OCI-LY1 (cell line): ENCODE data around the gene OR52E4.

Source experiments
- H2AFZ ChIP-seq: fragments of 200-600 bp; sonication (generic), shearing (Covaris generic); 2 replicates; pipeline ENCODE4 v1.6.0; 2014; ENCODE audit warnings: antibody characterized with exemption, mild to moderate bottlenecking, low read length
- H3F3A ChIP-seq: fragments of 200-600 bp; sonication (generic), shearing (Covaris generic); 2 replicates; pipeline ENCODE4 v1.6.0; 2014; ENCODE audit warnings: mild to moderate bottlenecking, antibody characterized with exemption, low read length, moderate library complexity; ENCODE audit not compliant: insufficient read depth
- H3K27ac ChIP-seq: fragments of 200-600 bp; sonication (generic); 2 replicates; pipeline ENCODE4 v1.5.1; 2014; ENCODE audit warnings: low read length, mixed run types, mild to moderate bottlenecking, low read depth; ENCODE audit not compliant: poor library complexity, severe bottlenecking
- H3K27me3 ChIP-seq: fragments of 200-600 bp; sonication (generic); 2 replicates; pipeline ENCODE4 v1.6.0; 2014; ENCODE audit warnings: antibody characterized with exemption, mild to moderate bottlenecking, low read length, moderate library complexity; ENCODE audit not compliant: insufficient read depth
- H3K36me3 ChIP-seq: fragments of 200-600 bp; sonication (generic); 2 replicates; pipeline ENCODE4 v1.6.1; 2014; ENCODE audit warnings: mild to moderate bottlenecking, antibody characterized with exemption, low read length, moderate library complexity, mixed read lengths; ENCODE audit not compliant: insufficient read depth
- H3K4me1 ChIP-seq: fragments of 200-600 bp; sonication (generic); 2 replicates; pipeline ENCODE4 v1.5.1; 2014; ENCODE audit warnings: mild to moderate bottlenecking, low read length, moderate library complexity; ENCODE audit not compliant: insufficient read depth, severe bottlenecking
- H3K4me2 ChIP-seq: fragments of 200-600 bp; sonication (generic), shearing (Covaris generic); 2 replicates; pipeline ENCODE4 v1.6.1; 2014; ENCODE audit warnings: low read length
- H3K4me3 ChIP-seq: fragments of 200-600 bp; sonication (generic); 2 replicates; pipeline ENCODE4 v1.5.1; 2014; ENCODE audit warnings: low read length, low read depth, mild to moderate bottlenecking, mixed read lengths; ENCODE audit not compliant: poor library complexity, severe bottlenecking
- H3K79me2 ChIP-seq: fragments of 200-600 bp; shearing (Covaris generic); 2 replicates; pipeline ENCODE4 v1.6.1; 2016; ENCODE audit warnings: mixed run types, low read length, mixed read lengths; ENCODE audit not compliant: insufficient read depth
- H3K9ac ChIP-seq: fragments of 200-600 bp; sonication (generic), shearing (Covaris generic); 2 replicates; pipeline ENCODE4 v1.6.1; 2014; ENCODE audit warnings: mild to moderate bottlenecking, low read length, mixed read lengths
- H3K9me2 ChIP-seq: fragments of 200-600 bp; sonication (generic), shearing (Covaris generic); 2 replicates; pipeline ENCODE4 v1.6.1; 2014; ENCODE audit warnings: low read depth, mild to moderate bottlenecking, low read length, mixed read lengths
- H3K9me3 ChIP-seq: fragments of 200-600 bp; shearing (Covaris generic); 2 replicates; pipeline ENCODE4 v1.6.1; 2014; ENCODE audit warnings: low read length, mixed read lengths
- H4K20me1 ChIP-seq: fragments of 200-600 bp; sonication (generic), shearing (Covaris generic); 2 replicates; pipeline ENCODE4 v1.6.0; 2016; ENCODE audit warnings: mild to moderate bottlenecking, low read length; ENCODE audit not compliant: insufficient read depth
- EZH2 ChIP-seq: fragments of 200-600 bp; sonication (generic), shearing (Covaris generic); IDR thresholded peaks from 2 replicates; pipeline ENCODE4 v1.8.0; 2017; ENCODE audit warnings: borderline replicate concordance, mixed run types, mild to moderate bottlenecking, antibody characterized with exemption, low read length, moderate library complexity, mixed read lengths
- TF ChIP-seq, protein P1 (sequence below): fragments of 200-600 bp; sonication (generic), shearing (Covaris generic); IDR thresholded peaks from 2 replicates; pipeline ENCODE4 v1.5.1; 2017; ENCODE audit warnings: mild to moderate bottlenecking, antibody characterized with exemption, low read length, moderate library complexity, mixed read lengths

Gene OR52E4

DNA sequence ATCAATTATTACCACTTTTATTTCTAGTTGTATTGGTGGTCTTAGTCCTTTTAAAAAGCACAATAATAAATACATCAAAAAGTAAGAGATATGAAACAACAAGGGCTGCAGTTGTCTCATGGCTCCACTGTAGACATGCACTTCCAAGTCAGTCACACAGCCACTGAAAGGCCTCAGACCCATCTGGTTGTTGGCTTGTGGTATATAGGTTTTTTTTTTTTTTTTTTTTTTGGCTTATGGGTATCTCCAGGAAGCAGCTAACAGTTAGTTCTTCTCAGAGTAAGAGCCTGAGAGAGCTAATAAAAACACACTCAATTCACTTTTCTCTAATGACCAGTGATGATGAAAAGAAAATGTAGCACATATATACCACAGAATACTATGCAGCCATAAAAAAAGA lies 32.7 kb upstream of the OR52E4 start:
- no peak overlapping the region for H2AFZ ChIP-seq
- no peaks in the 10 kb centered on the region for H3K36me3 ChIP-seq
- H3K27ac ChIP-seq = no peak overlapping the region
- no peak overlapping the region for H3K9ac ChIP-seq
- H3K79me2 ChIP-seq = no peaks in the 10 kb centered on the region
- no peak for TF ChIP-seq EZH2
- TF ChIP-seq, protein P1, sequence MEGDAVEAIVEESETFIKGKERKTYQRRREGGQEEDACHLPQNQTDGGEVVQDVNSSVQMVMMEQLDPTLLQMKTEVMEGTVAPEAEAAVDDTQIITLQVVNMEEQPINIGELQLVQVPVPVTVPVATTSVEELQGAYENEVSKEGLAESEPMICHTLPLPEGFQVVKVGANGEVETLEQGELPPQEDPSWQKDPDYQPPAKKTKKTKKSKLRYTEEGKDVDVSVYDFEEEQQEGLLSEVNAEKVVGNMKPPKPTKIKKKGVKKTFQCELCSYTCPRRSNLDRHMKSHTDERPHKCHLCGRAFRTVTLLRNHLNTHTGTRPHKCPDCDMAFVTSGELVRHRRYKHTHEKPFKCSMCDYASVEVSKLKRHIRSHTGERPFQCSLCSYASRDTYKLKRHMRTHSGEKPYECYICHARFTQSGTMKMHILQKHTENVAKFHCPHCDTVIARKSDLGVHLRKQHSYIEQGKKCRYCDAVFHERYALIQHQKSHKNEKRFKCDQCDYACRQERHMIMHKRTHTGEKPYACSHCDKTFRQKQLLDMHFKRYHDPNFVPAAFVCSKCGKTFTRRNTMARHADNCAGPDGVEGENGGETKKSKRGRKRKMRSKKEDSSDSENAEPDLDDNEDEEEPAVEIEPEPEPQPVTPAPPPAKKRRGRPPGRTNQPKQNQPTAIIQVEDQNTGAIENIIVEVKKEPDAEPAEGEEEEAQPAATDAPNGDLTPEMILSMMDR = no peak
- no peaks in the 10 kb centered on the region for H4K20me1 ChIP-seq
- no peaks in the 10 kb centered on the region for H3K9me2 ChIP-seq
- H3K4me2 ChIP-seq = no peak overlapping the region
- H3K9me3 ChIP-seq = no peaks in the 10 kb centered on the region
- H3K4me3 ChIP-seq = no peak overlapping the region
- H3K4me1 ChIP-seq = no peaks in the 10 kb centered on the region
- H3K27me3 ChIP-seq = no peaks in the 10 kb centered on the region
- no peaks in the 10 kb centered on the region for H3F3A ChIP-seq

- H3K27ac ChIP-seq = no peak overlapping the region
- H3K4me3 ChIP-seq = no peak overlapping the region
- H3K4me1 ChIP-seq = no peaks in the 10 kb centered on the region
- H3K4me2 ChIP-seq = no peak overlapping the region
- no peaks in the 10 kb centered on the region for H4K20me1 ChIP-seq
- H3K27me3 ChIP-seq = no peaks in the 10 kb centered on the region
- no peak overlapping the region for H3K9ac ChIP-seq
- no peaks in the 10 kb centered on the region for H3K79me2 ChIP-seq
- H3K9me3 ChIP-seq = no peaks in the 10 kb centered on the region
- H3F3A ChIP-seq = no peaks in the 10 kb centered on the region
- no peaks in the 10 kb centered on the region for H3K36me3 ChIP-seq
- no peak for TF ChIP-seq EZH2
- TF ChIP-seq, protein P1 = no peak
- H3K9me2 ChIP-seq = no peaks in the 10 kb centered on the region
- H2AFZ ChIP-seq = no peak overlapping the region
Observed at GRCh38 chr11:5851002-5851401, 29.4 kb upstream of the OR52E4 start.

- Histone ChIP-seq H3K9me2 (no peaks in the 10 kb centered on the region), H3K27ac (no peak within 1 kb of the TSS)
Observed at GRCh38 chr11:5857590-5857989, 22.8 kb upstream of the OR52E4 start, which contains the start of gene OR52E8. TSS of gene OR52E8 (minus strand) at chr11:5857690. CDS start at chr11:5857690, 0 bp downstream.

More at GRCh38 chr11:5857590-5857989, 22.8 kb upstream of the OR52E4 start, which contains the start of gene OR52E8:
- Histone ChIP-seq H3K4me1 (no peaks in the 10 kb centered on the region), H3K9ac (no peak within 1 kb of the TSS), H3K9me3 (no peaks in the 10 kb centered on the region), H4K20me1 (no peaks in the 10 kb centered on the region), H3K79me2 (no peaks in the 10 kb centered on the region), H3K4me2 (no peak within 1 kb of the TSS), H3K4me3 (no peak within 1 kb of the TSS), H2AFZ (no peak within 1 kb of the TSS), H3K27me3 (no peaks in the 10 kb centered on the region), H3F3A (no peaks in the 10 kb centered on the region), H3K36me3 (no peaks in the 10 kb centered on the region)
- TF ChIP-seq EZH2 = no peak
- TF ChIP-seq, protein P1 = no peak
